ENCODE measurements around the gene INAFM1. TPM values are rescaled to one million over a fixed set of nuclear protein-coding genes. Genes with fewer than 3 reads are reported as not detected.
A peak's percentile ranks its signal among the peaks of the same experiment; 100 is the strongest.

The INAFM1 gene
- total and polyA plus RNA-seq, 9 of the 15 experiments (the other 6 are each of a cell fraction or from before 2014, with no cell fraction given): 0.71 to 30.9 (median 3.1) TPM

DNA sequence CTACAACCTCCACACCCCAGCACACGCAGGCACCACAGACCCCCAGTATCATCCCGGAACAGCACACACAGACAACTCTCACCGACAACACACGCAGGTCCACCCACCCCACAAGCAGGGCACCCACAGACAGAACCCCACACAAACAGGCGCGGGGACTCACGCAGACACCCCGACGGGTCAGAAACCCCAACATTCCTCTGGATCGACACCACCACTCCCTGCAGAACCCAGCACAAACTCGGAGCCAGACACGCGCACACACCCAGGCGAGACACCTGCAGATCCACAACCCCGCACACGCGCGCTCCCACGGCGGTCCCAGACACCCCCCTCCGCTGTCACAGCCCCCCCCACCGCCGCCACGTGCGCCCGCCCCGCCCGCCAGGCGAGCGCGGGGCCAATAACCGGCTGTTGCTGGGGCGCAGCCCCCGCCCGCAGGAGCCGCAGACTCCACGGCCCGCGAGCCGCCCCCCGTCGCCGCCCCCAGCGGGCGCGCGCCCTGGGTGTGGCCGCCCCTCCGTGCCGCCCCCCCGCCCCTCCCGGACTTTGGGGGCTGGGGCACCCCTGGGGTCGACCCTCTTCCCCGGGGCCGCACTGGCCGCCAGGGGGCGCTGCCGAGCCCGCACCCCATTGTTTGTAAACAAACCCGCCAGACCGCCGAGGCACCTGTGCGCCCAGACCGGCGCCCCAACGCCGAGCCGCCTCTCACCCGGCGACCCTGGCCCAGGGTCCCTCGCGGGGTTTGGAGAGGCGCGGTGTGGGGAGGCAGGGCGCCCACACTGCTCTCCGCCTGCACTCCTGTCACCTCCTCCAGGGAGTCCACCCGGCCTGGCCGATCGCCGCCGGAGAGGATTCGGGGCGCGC is 44.4 kb upstream of the INAFM1 start (continued):
- TF ChIP-seq, protein P1, sequence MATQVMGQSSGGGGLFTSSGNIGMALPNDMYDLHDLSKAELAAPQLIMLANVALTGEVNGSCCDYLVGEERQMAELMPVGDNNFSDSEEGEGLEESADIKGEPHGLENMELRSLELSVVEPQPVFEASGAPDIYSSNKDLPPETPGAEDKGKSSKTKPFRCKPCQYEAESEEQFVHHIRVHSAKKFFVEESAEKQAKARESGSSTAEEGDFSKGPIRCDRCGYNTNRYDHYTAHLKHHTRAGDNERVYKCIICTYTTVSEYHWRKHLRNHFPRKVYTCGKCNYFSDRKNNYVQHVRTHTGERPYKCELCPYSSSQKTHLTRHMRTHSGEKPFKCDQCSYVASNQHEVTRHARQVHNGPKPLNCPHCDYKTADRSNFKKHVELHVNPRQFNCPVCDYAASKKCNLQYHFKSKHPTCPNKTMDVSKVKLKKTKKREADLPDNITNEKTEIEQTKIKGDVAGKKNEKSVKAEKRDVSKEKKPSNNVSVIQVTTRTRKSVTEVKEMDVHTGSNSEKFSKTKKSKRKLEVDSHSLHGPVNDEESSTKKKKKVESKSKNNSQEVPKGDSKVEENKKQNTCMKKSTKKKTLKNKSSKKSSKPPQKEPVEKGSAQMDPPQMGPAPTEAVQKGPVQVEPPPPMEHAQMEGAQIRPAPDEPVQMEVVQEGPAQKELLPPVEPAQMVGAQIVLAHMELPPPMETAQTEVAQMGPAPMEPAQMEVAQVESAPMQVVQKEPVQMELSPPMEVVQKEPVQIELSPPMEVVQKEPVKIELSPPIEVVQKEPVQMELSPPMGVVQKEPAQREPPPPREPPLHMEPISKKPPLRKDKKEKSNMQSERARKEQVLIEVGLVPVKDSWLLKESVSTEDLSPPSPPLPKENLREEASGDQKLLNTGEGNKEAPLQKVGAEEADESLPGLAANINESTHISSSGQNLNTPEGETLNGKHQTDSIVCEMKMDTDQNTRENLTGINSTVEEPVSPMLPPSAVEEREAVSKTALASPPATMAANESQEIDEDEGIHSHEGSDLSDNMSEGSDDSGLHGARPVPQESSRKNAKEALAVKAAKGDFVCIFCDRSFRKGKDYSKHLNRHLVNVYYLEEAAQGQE (IDR thresholded peaks at IDR 0.05; ENCODE audit: borderline replicate concordance): no peak; the same call in 1 of the 2 replicates
- TF ChIP-seq, protein P1 (CRISPR knock-in tag; IDR thresholded peaks at IDR 0.05; ENCODE audit: low read depth): 0 out of 2 replicates have a peak, but pooled peaks have one; percentile 55
- TF ChIP-seq, protein P2, sequence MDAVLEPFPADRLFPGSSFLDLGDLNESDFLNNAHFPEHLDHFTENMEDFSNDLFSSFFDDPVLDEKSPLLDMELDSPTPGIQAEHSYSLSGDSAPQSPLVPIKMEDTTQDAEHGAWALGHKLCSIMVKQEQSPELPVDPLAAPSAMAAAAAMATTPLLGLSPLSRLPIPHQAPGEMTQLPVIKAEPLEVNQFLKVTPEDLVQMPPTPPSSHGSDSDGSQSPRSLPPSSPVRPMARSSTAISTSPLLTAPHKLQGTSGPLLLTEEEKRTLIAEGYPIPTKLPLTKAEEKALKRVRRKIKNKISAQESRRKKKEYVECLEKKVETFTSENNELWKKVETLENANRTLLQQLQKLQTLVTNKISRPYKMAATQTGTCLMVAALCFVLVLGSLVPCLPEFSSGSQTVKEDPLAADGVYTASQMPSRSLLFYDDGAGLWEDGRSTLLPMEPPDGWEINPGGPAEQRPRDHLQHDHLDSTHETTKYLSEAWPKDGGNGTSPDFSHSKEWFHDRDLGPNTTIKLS (IDR thresholded peaks at IDR 0.05; ENCODE audit: borderline replicate concordance, low read depth): no peak
- TF ChIP-seq TCF7L2 (IDR thresholded peaks at IDR 0.05; ENCODE audit: low read depth, low read length) (no peak), TEAD2 (tag; IDR thresholded peaks at IDR 0.05) (no peak), RHOXF2B (CRISPR knock-in tag; conservative IDR thresholded peaks at IDR 0.05) (no peak), CC2D1A (IDR thresholded peaks at IDR 0.05) (no peak; the same call in 1 of the 2 replicates), ETV6 (IDR thresholded peaks at IDR 0.05; ENCODE audit: borderline replicate concordance in 1 of 2, low read depth in 2 of 2, low read length in 1 of 2) (no peak), ETV6 (CRISPR knock-in tag; IDR thresholded peaks at IDR 0.05; ENCODE audit: borderline replicate concordance) (no peak), SREBF2 (CRISPR knock-in tag; IDR thresholded peaks at IDR 0.05) (no peak), KDM2B (CRISPR knock-in tag; IDR thresholded peaks at IDR 0.05) (no peak), COPS2 (conservative IDR thresholded peaks at IDR 0.05) (no peak)
- TF ChIP-seq, protein P3, sequence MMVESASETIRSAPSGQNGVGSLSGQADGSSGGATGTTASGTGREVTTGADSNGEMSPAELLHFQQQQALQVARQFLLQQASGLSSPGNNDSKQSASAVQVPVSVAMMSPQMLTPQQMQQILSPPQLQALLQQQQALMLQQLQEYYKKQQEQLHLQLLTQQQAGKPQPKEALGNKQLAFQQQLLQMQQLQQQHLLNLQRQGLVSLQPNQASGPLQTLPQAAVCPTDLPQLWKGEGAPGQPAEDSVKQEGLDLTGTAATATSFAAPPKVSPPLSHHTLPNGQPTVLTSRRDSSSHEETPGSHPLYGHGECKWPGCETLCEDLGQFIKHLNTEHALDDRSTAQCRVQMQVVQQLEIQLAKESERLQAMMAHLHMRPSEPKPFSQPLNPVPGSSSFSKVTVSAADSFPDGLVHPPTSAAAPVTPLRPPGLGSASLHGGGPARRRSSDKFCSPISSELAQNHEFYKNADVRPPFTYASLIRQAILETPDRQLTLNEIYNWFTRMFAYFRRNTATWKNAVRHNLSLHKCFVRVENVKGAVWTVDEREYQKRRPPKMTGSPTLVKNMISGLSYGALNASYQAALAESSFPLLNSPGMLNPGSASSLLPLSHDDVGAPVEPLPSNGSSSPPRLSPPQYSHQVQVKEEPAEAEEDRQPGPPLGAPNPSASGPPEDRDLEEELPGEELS (CRISPR knock-in tag; IDR thresholded peaks at IDR 0.05; ENCODE audit: borderline replicate concordance): peak; percentile 81; the same call in 1 of the 2 replicates
- TF ChIP-seq, protein P4, sequence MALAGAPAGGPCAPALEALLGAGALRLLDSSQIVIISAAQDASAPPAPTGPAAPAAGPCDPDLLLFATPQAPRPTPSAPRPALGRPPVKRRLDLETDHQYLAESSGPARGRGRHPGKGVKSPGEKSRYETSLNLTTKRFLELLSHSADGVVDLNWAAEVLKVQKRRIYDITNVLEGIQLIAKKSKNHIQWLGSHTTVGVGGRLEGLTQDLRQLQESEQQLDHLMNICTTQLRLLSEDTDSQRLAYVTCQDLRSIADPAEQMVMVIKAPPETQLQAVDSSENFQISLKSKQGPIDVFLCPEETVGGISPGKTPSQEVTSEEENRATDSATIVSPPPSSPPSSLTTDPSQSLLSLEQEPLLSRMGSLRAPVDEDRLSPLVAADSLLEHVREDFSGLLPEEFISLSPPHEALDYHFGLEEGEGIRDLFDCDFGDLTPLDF (CRISPR knock-in tag; IDR thresholded peaks at IDR 0.05): no peak

All from K562 (cell line).